Right lobe of liver (tissue), 4 donors: Measurements from ENCODE around the gene OMA1.

Source experiments
- CTCF ChIP-seq, 4 donors: fragments of 200-600 bp in 3 of 4; fragments of 450-650 bp in 1 of 4; IDR thresholded peaks; one replicate each; pipeline versions ENCODE4 v1.5.1 to v1.8.0; 2016 to 2022; ENCODE audit warnings: antibody characterized with exemption in 4 of 4, mild to moderate bottlenecking in 2 of 4
- POLR2A ChIP-seq: fragments of 450-650 bp; IDR thresholded peaks from one replicate; pipeline ENCODE4 v1.6.1; 2017; ENCODE audit warnings: antibody characterized with exemption, mild to moderate bottlenecking
- donor health status: DM: no; HTN: no; CAD: no.
- donor health status: DM: no; HTN: no; CAD: no.
- donor health status: DM: no; HTN: yes; CAD: no.

- TF ChIP-seq POLR2A (no peak), CTCF (IDR thresholded peaks at IDR 0.05) (no peak)
These were observed 91.7 kb downstream of the OMA1 start for GRCh38 chr1:58454807-58455206.
